ENCODE data around the gene CTIF. TPM values are rescaled to one million over a fixed set of nuclear protein-coding genes. Genes with fewer than 3 reads are reported as not detected.

The CTIF gene
- total RNA-seq, 2 experiments from 2014 or later, result 3.2 to 3.5 TPM

- ATAC-seq (no peak), DNase-seq (no peak)
- POLR2A ChIA-PET, result no interaction called here
- CTCF ChIA-PET, result no interaction called here
- Mint-ChIP-seq H3K27me3 (no peaks in the 10 kb centered on the region), H3K4me3 (no peak overlapping the region), H3K36me3 (ENCODE audit: low read depth) (no peaks in the 10 kb centered on the region), H3K9me3 (no peaks in the 10 kb centered on the region), H3K27ac (no peak overlapping the region), H3K4me1 (ENCODE audit: low read depth) (peaks cover 2% of the 10 kb centered on the region)
- intact Hi-C loops (cut with micrococcal nuclease), result no loop called here
- no peak for TF ChIP-seq CTCF (IDR thresholded peaks at IDR 0.05)
Observed at GRCh38 chr18:48884306-48884705, 345.5 kb downstream of the CTIF start.

GRCh38 chr18:48884771-48885170 lies 345.9 kb downstream of the CTIF start:
- intact Hi-C loops (cut with micrococcal nuclease), result no loop called here
- H3K9me3 Mint-ChIP-seq, result no peaks in the 10 kb centered on the region
- no peak for ATAC-seq
- DNase-seq, result no peak
- no peak overlapping the region for H3K4me3 Mint-ChIP-seq
- no peak overlapping the region for H3K27ac Mint-ChIP-seq
- H3K36me3 Mint-ChIP-seq (ENCODE audit: low read depth), result no peaks in the 10 kb centered on the region
- peaks cover 2% of the 10 kb centered on the region for H3K4me1 Mint-ChIP-seq (ENCODE audit: low read depth)
- POLR2A ChIA-PET, result no interaction called here
- no peak for TF ChIP-seq CTCF (IDR thresholded peaks at IDR 0.05)
- CTCF ChIA-PET, result no interaction called here
- H3K27me3 Mint-ChIP-seq, result no peaks in the 10 kb centered on the region

- ATAC-seq (no peak), DNase-seq (no peak)
- no peak overlapping the region for H3K27ac Mint-ChIP-seq
- peaks cover 2% of the 10 kb centered on the region for H3K4me1 Mint-ChIP-seq (ENCODE audit: low read depth)
- H3K9me3 Mint-ChIP-seq, result no peaks in the 10 kb centered on the region
- ChIA-PET POLR2A (no interaction called here), CTCF (no interaction called here)
- H3K27me3 Mint-ChIP-seq, result no peaks in the 10 kb centered on the region
- H3K36me3 Mint-ChIP-seq (ENCODE audit: low read depth), result no peaks in the 10 kb centered on the region
- TF ChIP-seq CTCF (IDR thresholded peaks at IDR 0.05), result no peak
- no peak overlapping the region for H3K4me3 Mint-ChIP-seq
- intact Hi-C loops (cut with micrococcal nuclease), result no loop called here
Observed at GRCh38 chr18:48885266-48885923, 346.6 kb downstream of the CTIF start.

DNA sequence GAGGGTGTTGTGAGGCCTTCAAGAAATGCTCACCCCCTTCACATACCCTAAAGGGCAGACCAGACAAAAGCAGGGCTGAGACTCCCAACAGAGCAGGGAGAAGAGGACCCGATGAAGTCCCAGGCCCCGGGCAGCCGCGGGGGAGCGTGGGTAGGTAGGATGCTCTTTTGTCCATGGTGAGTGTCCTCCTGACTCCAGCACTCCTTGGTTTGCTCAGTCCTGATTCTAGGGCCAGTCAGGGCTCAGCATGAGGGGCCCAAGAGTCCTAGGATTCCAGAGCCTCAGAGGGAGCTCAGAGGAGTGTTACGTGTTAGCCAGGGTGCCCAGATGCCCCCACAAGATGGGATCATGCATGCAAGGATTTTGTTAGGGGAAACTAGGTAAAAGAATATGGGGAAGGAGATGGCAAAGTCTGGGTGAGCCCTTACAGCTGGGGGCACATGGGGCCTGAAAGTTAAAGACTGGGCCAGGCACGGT lies 347.1 kb downstream of the CTIF start:
- no peaks in the 10 kb centered on the region for H3K36me3 Mint-ChIP-seq (ENCODE audit: low read depth)
- intact Hi-C loops (cut with micrococcal nuclease), result no loop called here
- no peak overlapping the region for H3K4me3 Mint-ChIP-seq
- no peak for DNase-seq
- ChIA-PET POLR2A (no interaction called here), CTCF (no interaction called here)
- H3K27me3 Mint-ChIP-seq, result no peaks in the 10 kb centered on the region
- no peak for TF ChIP-seq CTCF (IDR thresholded peaks at IDR 0.05)
- no peak for ATAC-seq
- no peaks in the 10 kb centered on the region for H3K4me1 Mint-ChIP-seq (ENCODE audit: low read depth)
- H3K27ac Mint-ChIP-seq, result no peak overlapping the region
- no peaks in the 10 kb centered on the region for H3K9me3 Mint-ChIP-seq

DNA sequence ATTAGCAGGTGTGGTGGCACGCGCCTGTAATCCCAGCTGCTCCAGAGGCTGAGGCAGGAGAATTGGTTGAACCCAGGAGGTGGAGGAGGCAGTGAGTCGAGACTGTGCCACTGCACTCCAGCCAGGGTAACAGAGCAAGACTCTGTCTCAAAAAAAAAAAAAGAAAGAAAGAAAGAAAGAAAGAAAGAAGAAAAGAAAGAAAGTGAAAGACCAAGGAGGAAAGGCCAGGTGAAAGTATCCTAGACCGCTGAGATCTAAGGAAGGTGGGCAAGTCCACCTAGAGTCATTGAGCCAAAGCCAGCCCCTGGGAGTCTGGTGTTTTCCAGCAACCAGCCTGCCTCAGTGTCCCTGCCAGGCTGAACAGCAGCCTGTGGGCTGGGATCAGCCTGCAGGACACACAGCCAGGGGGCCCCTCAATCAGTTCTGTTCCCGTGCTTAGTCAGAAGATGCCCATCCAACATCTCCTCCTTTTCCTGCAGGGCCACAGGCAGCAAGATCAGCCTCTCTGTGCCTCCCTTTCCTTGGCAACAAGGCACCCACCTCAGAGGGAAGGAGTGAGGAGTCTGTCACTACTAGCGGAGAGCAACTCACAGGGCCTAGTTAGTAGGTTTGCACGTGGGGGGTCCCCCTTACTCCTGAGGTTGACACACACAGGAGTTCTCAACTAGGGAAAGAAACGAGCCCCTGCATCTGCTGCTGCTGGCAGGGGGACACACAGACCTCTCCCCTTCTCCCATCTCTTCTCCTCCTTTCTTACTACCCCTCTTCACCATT lies 347.9 kb downstream of the CTIF start:
- TF ChIP-seq CTCF (IDR thresholded peaks at IDR 0.05), result no peak
- ChIA-PET POLR2A (no interaction called here), CTCF (no interaction called here)
- Mint-ChIP-seq H3K27ac (no peak overlapping the region), H3K36me3 (ENCODE audit: low read depth) (no peaks in the 10 kb centered on the region), H3K4me3 (no peak overlapping the region), H3K9me3 (no peaks in the 10 kb centered on the region), H3K4me1 (ENCODE audit: low read depth) (no peaks in the 10 kb centered on the region), H3K27me3 (no peaks in the 10 kb centered on the region)
- intact Hi-C loops (cut with micrococcal nuclease), result no loop called here
- no peak for ATAC-seq
- DNase-seq, result no peak
